Liver (tissue), 9 donors: Measurements from ENCODE around the gene PDK2. TPM values are rescaled to one million over a fixed set of nuclear protein-coding genes. Genes with fewer than 3 reads are reported as not detected.

ENCODE experiments used
- DNase-seq: peaks from one replicate; pipeline ENCODE4 v3.0.0-alpha.2; 2017; ENCODE audit warnings: low spot score
- H3K27ac ChIP-seq, 2 donors: one replicate each; pipeline ENCODE4 v1.7.0; 2013; ENCODE audit warnings: inconsistent platforms in 2 of 2, low read length in 2 of 2, control low read depth in 1 of 2, low read depth in 1 of 2, mild to moderate bottlenecking in 1 of 2
- H3K27me3 ChIP-seq, 4 donors: one replicate each; pipeline versions ENCODE4 v1.6.1 to v1.7.0; 2013; ENCODE audit warnings: low read length in 3 of 4, inconsistent platforms in 1 of 4, mild to moderate bottlenecking in 1 of 4, moderate library complexity in 1 of 4; ENCODE audit not compliant: control insufficient read depth in 4 of 4, insufficient read depth in 4 of 4
- H3K36me3 ChIP-seq, 4 donors: one replicate each; pipeline versions ENCODE4 v1.6.1 to v1.7.0; 2013; ENCODE audit warnings: low read length in 3 of 4, mild to moderate bottlenecking in 3 of 4, low read depth in 1 of 4, moderate library complexity in 1 of 4; ENCODE audit not compliant: control insufficient read depth in 4 of 4, insufficient read depth in 3 of 4
- H3K4me1 ChIP-seq, 4 donors: one replicate each; pipeline versions ENCODE4 v1.6.1 to v1.7.0; 2013; ENCODE audit warnings: low read length in 3 of 4, mild to moderate bottlenecking in 3 of 4, moderate library complexity in 1 of 4; ENCODE audit not compliant: control insufficient read depth in 4 of 4, insufficient read depth in 4 of 4
- H3K4me3 ChIP-seq, 3 donors: one replicate each; pipeline versions ENCODE4 v1.6.1 to v1.7.0; 2013; ENCODE audit warnings: low read length in 3 of 3, control low read depth in 1 of 3, low read depth in 1 of 3, mild to moderate bottlenecking in 1 of 3
- H3K9ac ChIP-seq, 2 donors: one replicate each; pipeline ENCODE4 v1.7.0; 2013; ENCODE audit warnings: low read length in 2 of 2, mild to moderate bottlenecking in 2 of 2, moderate library complexity in 2 of 2, control low read depth in 1 of 2, low read depth in 1 of 2
- H3K9me3 ChIP-seq, 4 donors: one replicate each; pipeline versions ENCODE4 v1.6.1 to v1.7.0; 2013; ENCODE audit warnings: low read length in 3 of 4; ENCODE audit not compliant: control insufficient read depth in 4 of 4
- ATF3 ChIP-seq: IDR thresholded peaks from 2 replicates; pipeline ENCODE4 v1.6.1; 2016; ENCODE audit warnings: antibody characterized with exemption
- EGR1 ChIP-seq, 2 donors: IDR thresholded peaks; 2 replicates each; pipeline ENCODE4 v1.6.1; 2016 to 2018; ENCODE audit warnings: antibody characterized with exemption in 2 of 2, low read depth in 2 of 2
- FOXA1 ChIP-seq: IDR thresholded peaks from 2 replicates; pipeline ENCODE4 v1.6.1; 2016; ENCODE audit warnings: antibody characterized with exemption
- FOXA2 ChIP-seq: IDR thresholded peaks from 2 replicates; pipeline ENCODE4 v1.6.1; 2016; ENCODE audit warnings: antibody characterized with exemption
- GABPA ChIP-seq, 2 donors: IDR thresholded peaks in 1 of 2; conservative IDR thresholded peaks in 1 of 2; 2 replicates each; pipeline ENCODE4 v1.6.1; 2016; ENCODE audit warnings: antibody characterized with exemption in 2 of 2, mild to moderate bottlenecking in 1 of 2, moderate library complexity in 1 of 2
- HNF4A ChIP-seq, 2 donors: conservative IDR thresholded peaks; 2 replicates each; pipeline ENCODE4 v1.6.1; 2016; ENCODE audit warnings: antibody characterized with exemption in 2 of 2, mild to moderate bottlenecking in 2 of 2
- HNF4G ChIP-seq: IDR thresholded peaks from 2 replicates; pipeline ENCODE4 v1.6.1; 2016; ENCODE audit warnings: antibody characterized with exemption
- JUND ChIP-seq, 2 donors: IDR thresholded peaks; 2 replicates each; pipeline ENCODE4 v1.6.1; 2016; ENCODE audit warnings: antibody characterized with exemption in 2 of 2
- MAX ChIP-seq: IDR thresholded peaks from 2 replicates; pipeline ENCODE4 v1.6.1; 2016; ENCODE audit warnings: antibody characterized with exemption
- NR2F2 ChIP-seq: IDR thresholded peaks from 2 replicates; pipeline ENCODE4 v1.6.1; 2016; ENCODE audit warnings: antibody characterized with exemption
- RAD21 ChIP-seq, 2 donors: IDR thresholded peaks; 2 replicates each; pipeline ENCODE4 v1.6.1; 2016; ENCODE audit warnings: antibody characterized with exemption in 2 of 2, mild to moderate bottlenecking in 2 of 2
- RXRA ChIP-seq, 2 donors: IDR thresholded peaks; 2 replicates each; pipeline ENCODE4 v1.6.1; 2017 to 2018; ENCODE audit warnings: antibody characterized with exemption in 2 of 2, mild to moderate bottlenecking in 1 of 2
- SP1 ChIP-seq: IDR thresholded peaks from 2 replicates; pipeline ENCODE4 v1.6.1; 2018; ENCODE audit warnings: antibody characterized with exemption, mild to moderate bottlenecking
- TAF1 ChIP-seq: conservative IDR thresholded peaks from 2 replicates; pipeline ENCODE4 v1.6.1; 2016; ENCODE audit warnings: antibody characterized with exemption, mild to moderate bottlenecking
- YY1 ChIP-seq: IDR thresholded peaks from 2 replicates; pipeline ENCODE4 v1.6.1; 2016; ENCODE audit warnings: antibody characterized with exemption, mild to moderate bottlenecking
- WGBS: extraction: QIAGEN DNeasy Blood & Tissue Kit; methylation state at CpG from one replicate; pipeline ENCODE4 v1.1.7; 2013; 5-methylcytosine and 5-hydroxymethylcytosine counted together
- polyA plus RNA-seq, 2 donors: library from polyadenylated mRNA; stranded (reverse) in 1 of 2; unstranded in 1 of 2; fragments of 200-250 nt in 1 of 2; fragments of >200 nt in 1 of 2; fragmentation: Nextera tagmentation in 1 of 2; extraction: Ambion mirVana in 1 of 2; gene quantifications; one replicate each; pipeline versions ENCODE4 v1.2.1 to v1.2.3, GENCODE V29; 2013 to 2015
- total RNA-seq, 2 donors: library from RNA; depleted of rRNA; stranded (reverse); fragments of >200 nt; gene quantifications; one replicate each; pipeline ENCODE4 v1.2.3, GENCODE V29; 2014
- TF ChIP-seq, protein P1 (sequence below): fragments of 150-350 bp; IDR thresholded peaks from 2 replicates; pipeline ENCODE4 v1.5.1; 2017; ENCODE audit warnings: improper control_type of control experiment, low read depth, low read length; ENCODE audit not compliant: missing input control
- TF ChIP-seq, protein P2 (sequence below): IDR thresholded peaks from 2 replicates; pipeline ENCODE4 v1.6.1; 2016; ENCODE audit warnings: antibody characterized with exemption, mild to moderate bottlenecking
- TF ChIP-seq, protein P3 (sequence below): IDR thresholded peaks from 2 replicates; pipeline ENCODE4 v1.6.1; 2016; ENCODE audit warnings: antibody characterized with exemption
- donor health status: healthy.
- donor health status: healthy.
- donor health status: healthy.
- donor health status: healthy.
- donor health status: healthy.

Gene PDK2
- total and polyA plus RNA-seq, 4 donors = 8.6 to 36.6 (median 28.5) TPM

DNA sequence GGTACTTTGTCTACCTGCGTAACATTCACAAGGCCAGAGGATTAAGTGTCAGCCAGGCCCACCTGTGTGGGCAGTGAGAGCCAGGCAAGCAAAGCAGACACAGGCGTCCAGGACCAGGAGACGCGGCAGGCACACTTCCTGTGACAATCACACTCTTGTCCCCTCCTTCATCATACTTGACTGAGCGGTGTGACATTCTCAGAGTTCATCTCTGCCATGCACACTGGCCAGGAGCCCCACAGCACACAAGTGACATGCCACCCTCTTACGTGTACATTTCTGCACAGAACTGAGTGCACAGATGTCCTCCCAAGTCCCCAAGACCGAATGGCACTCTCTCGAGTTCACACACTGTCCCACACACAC, 46.6 kb downstream of the PDK2 start:
- H3K36me3 ChIP-seq = peaks cover 6 to 26% (median 23%) of the 10 kb centered on the region in 4 donors
- no peak overlapping the region for H3K4me3 ChIP-seq
- no peaks in the 10 kb centered on the region for H3K9me3 ChIP-seq
- H3K27me3 ChIP-seq = no peaks in the 10 kb centered on the region
- TF ChIP-seq HNF4A (conservative IDR thresholded peaks at IDR 0.05) = no peak
- TF ChIP-seq RXRA (IDR thresholded peaks at IDR 0.05) = no peak
- no peak for TF ChIP-seq EGR1 (IDR thresholded peaks at IDR 0.05; ENCODE audit: low read depth in 2 of 2)
- TF ChIP-seq SP1 = no peak
- TF ChIP-seq RAD21 (IDR thresholded peaks at IDR 0.05) = no peak
- TF ChIP-seq, protein P1, sequence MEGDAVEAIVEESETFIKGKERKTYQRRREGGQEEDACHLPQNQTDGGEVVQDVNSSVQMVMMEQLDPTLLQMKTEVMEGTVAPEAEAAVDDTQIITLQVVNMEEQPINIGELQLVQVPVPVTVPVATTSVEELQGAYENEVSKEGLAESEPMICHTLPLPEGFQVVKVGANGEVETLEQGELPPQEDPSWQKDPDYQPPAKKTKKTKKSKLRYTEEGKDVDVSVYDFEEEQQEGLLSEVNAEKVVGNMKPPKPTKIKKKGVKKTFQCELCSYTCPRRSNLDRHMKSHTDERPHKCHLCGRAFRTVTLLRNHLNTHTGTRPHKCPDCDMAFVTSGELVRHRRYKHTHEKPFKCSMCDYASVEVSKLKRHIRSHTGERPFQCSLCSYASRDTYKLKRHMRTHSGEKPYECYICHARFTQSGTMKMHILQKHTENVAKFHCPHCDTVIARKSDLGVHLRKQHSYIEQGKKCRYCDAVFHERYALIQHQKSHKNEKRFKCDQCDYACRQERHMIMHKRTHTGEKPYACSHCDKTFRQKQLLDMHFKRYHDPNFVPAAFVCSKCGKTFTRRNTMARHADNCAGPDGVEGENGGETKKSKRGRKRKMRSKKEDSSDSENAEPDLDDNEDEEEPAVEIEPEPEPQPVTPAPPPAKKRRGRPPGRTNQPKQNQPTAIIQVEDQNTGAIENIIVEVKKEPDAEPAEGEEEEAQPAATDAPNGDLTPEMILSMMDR = no peak
- TF ChIP-seq JUND (IDR thresholded peaks at IDR 0.05) = no peak
- TF ChIP-seq HNF4G = no peak
- no peak for TF ChIP-seq FOXA2
- TF ChIP-seq, protein P2, sequence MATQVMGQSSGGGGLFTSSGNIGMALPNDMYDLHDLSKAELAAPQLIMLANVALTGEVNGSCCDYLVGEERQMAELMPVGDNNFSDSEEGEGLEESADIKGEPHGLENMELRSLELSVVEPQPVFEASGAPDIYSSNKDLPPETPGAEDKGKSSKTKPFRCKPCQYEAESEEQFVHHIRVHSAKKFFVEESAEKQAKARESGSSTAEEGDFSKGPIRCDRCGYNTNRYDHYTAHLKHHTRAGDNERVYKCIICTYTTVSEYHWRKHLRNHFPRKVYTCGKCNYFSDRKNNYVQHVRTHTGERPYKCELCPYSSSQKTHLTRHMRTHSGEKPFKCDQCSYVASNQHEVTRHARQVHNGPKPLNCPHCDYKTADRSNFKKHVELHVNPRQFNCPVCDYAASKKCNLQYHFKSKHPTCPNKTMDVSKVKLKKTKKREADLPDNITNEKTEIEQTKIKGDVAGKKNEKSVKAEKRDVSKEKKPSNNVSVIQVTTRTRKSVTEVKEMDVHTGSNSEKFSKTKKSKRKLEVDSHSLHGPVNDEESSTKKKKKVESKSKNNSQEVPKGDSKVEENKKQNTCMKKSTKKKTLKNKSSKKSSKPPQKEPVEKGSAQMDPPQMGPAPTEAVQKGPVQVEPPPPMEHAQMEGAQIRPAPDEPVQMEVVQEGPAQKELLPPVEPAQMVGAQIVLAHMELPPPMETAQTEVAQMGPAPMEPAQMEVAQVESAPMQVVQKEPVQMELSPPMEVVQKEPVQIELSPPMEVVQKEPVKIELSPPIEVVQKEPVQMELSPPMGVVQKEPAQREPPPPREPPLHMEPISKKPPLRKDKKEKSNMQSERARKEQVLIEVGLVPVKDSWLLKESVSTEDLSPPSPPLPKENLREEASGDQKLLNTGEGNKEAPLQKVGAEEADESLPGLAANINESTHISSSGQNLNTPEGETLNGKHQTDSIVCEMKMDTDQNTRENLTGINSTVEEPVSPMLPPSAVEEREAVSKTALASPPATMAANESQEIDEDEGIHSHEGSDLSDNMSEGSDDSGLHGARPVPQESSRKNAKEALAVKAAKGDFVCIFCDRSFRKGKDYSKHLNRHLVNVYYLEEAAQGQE = no peak
- TF ChIP-seq, protein P3, sequence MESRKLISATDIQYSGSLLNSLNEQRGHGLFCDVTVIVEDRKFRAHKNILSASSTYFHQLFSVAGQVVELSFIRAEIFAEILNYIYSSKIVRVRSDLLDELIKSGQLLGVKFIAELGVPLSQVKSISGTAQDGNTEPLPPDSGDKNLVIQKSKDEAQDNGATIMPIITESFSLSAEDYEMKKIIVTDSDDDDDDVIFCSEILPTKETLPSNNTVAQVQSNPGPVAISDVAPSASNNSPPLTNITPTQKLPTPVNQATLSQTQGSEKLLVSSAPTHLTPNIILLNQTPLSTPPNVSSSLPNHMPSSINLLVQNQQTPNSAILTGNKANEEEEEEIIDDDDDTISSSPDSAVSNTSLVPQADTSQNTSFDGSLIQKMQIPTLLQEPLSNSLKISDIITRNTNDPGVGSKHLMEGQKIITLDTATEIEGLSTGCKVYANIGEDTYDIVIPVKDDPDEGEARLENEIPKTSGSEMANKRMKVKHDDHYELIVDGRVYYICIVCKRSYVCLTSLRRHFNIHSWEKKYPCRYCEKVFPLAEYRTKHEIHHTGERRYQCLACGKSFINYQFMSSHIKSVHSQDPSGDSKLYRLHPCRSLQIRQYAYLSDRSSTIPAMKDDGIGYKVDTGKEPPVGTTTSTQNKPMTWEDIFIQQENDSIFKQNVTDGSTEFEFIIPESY = no peak
- no peak for TF ChIP-seq GABPA (IDR thresholded peaks at IDR 0.05 in 1 of 2, conservative IDR thresholded peaks at IDR 0.05 in 1 of 2)
- TF ChIP-seq YY1 = no peak
- no peak for TF ChIP-seq TAF1
- no peak for TF ChIP-seq NR2F2
- no peak for TF ChIP-seq ATF3
- TF ChIP-seq FOXA1 = no peak
- TF ChIP-seq MAX = no peak
- H3K9ac ChIP-seq = no peak overlapping the region
- H3K27ac ChIP-seq = no peak overlapping the region
- WGBS = 78% methylated on average over 8 of the region's 8 CpGs
- DNase-seq = no peak
- H3K4me1 ChIP-seq = peaks cover 19 to 39% (median 34%) of the 10 kb centered on the region in 4 donors
